Trophoblast cell (in vitro differentiated cells and primary cell): Measurements from ENCODE around the gene RRAGB.

Source experiments
- DNase-seq, 2 donors: peaks; one replicate each; pipeline ENCODE4 v3.0.0-alpha.2; 2016
- H2AFZ ChIP-seq: 2 replicates; pipeline ENCODE4 v1.6.1; 2013; ENCODE audit warnings: low read length, moderate library complexity, mild to moderate bottlenecking; ENCODE audit not compliant: insufficient read depth, poor library complexity
- H2AK5ac ChIP-seq: 2 replicates; pipeline ENCODE4 v1.6.1; 2013; ENCODE audit warnings: mild to moderate bottlenecking, low read length
- H2BK120ac ChIP-seq: 2 replicates; pipeline ENCODE4 v1.6.1; 2013; ENCODE audit warnings: low read length, mild to moderate bottlenecking, moderate library complexity; ENCODE audit not compliant: insufficient read depth, poor library complexity
- H2BK12ac ChIP-seq: 2 replicates; pipeline ENCODE4 v1.6.1; 2013; ENCODE audit warnings: mild to moderate bottlenecking, low read length, moderate library complexity
- H2BK5ac ChIP-seq: 2 replicates; pipeline ENCODE4 v1.6.1; 2013; ENCODE audit warnings: low read length, low read depth, moderate library complexity, mild to moderate bottlenecking; ENCODE audit not compliant: poor library complexity
- H3K14ac ChIP-seq: 2 replicates; pipeline ENCODE4 v1.6.1; 2013; ENCODE audit warnings: mild to moderate bottlenecking, low read length
- H3K18ac ChIP-seq: 2 replicates; pipeline ENCODE4 v1.6.1; 2013; ENCODE audit warnings: mild to moderate bottlenecking, low read length
- H3K23ac ChIP-seq: 2 replicates; pipeline ENCODE4 v1.6.1; 2013; ENCODE audit warnings: low read length
- H3K27ac ChIP-seq: 2 replicates; pipeline ENCODE4 v1.5.1; 2013; ENCODE audit warnings: low read depth, mild to moderate bottlenecking, inconsistent platforms, low read length, moderate library complexity
- H3K27me3 ChIP-seq: 2 replicates; pipeline ENCODE4 v1.6.1; 2013; ENCODE audit warnings: inconsistent platforms, mild to moderate bottlenecking, low read length, moderate library complexity; ENCODE audit not compliant: insufficient read depth
- H3K36me3 ChIP-seq, 2 experiments: 1 replicate in 1 of 2; 2 replicates in 1 of 2; pipeline ENCODE4 v1.6.1; 2013; ENCODE audit warnings: low read length in 2 of 2, mild to moderate bottlenecking in 2 of 2, moderate library complexity in 1 of 2; ENCODE audit not compliant: insufficient read depth in 2 of 2, control insufficient read depth in 1 of 2
- H3K4ac ChIP-seq: 2 replicates; pipeline ENCODE4 v1.6.1; 2013; ENCODE audit warnings: low read depth, mild to moderate bottlenecking, low read length, moderate library complexity
- H3K4me1 ChIP-seq, 2 experiments: 1 replicate in 1 of 2; 2 replicates in 1 of 2; pipeline ENCODE4 v1.6.1; 2013; ENCODE audit warnings: low read length in 2 of 2, mild to moderate bottlenecking in 2 of 2, moderate library complexity in 1 of 2; ENCODE audit not compliant: insufficient read depth in 2 of 2, control insufficient read depth in 1 of 2
- H3K4me2 ChIP-seq: 2 replicates; pipeline ENCODE4 v1.6.1; 2013; ENCODE audit warnings: inconsistent platforms, mild to moderate bottlenecking, low read length, moderate library complexity
- H3K4me3 ChIP-seq: 2 replicates; pipeline ENCODE4 v1.5.1; 2013; ENCODE audit warnings: mild to moderate bottlenecking, low read depth, low read length, inconsistent platforms
- H3K79me1 ChIP-seq: one replicate; pipeline ENCODE4 v1.6.1; 2013; ENCODE audit warnings: low read length
- H3K79me2 ChIP-seq: 2 replicates; pipeline ENCODE4 v1.6.1; 2013; ENCODE audit warnings: low read length, mild to moderate bottlenecking; ENCODE audit not compliant: control insufficient read depth, insufficient read depth, poor library complexity
- H3K9ac ChIP-seq: 2 replicates; pipeline ENCODE4 v1.6.1; 2013; ENCODE audit warnings: mild to moderate bottlenecking, low read length
- H3K9me3 ChIP-seq: 2 replicates; pipeline ENCODE4 v1.6.1; 2013; ENCODE audit warnings: low read depth, mild to moderate bottlenecking, control low read depth, inconsistent platforms, low read length; ENCODE audit not compliant: insufficient read depth
- H4K12ac ChIP-seq: 2 replicates; pipeline ENCODE4 v1.6.1; 2013; ENCODE audit warnings: low read depth, mild to moderate bottlenecking, low read length, moderate library complexity
- H4K8ac ChIP-seq: 2 replicates; pipeline ENCODE4 v1.6.1; 2013; ENCODE audit warnings: low read depth, mild to moderate bottlenecking, low read length, moderate library complexity
- H4K91ac ChIP-seq: one replicate; pipeline ENCODE4 v1.6.1; 2013; ENCODE audit warnings: low read depth, mild to moderate bottlenecking, low read length, moderate library complexity
- WGBS: extraction: QIAGEN DNeasy Blood & Tissue Kit; methylation state at CpG from one replicate; pipeline ENCODE4 v1.1.7; 2013; ENCODE audit warnings: missing lambda C conversion rate; ENCODE audit not compliant: insufficient read length, insufficient coverage; ENCODE audit errors: extremely low coverage; 5-methylcytosine and 5-hydroxymethylcytosine counted together

RRAGB gene

GRCh38 chrX:55777596-55777995, 60.0 kb downstream of the RRAGB start:
- DNase-seq, result peak; percentile 81 to 87
- no peak overlapping the region for H3K18ac ChIP-seq
- peak overlapping the region; percentile 72 for H2BK120ac ChIP-seq
- WGBS, result no CpG with 5 or more reads among the region's 2 CpGs
- H3K9me3 ChIP-seq, result no peaks in the 10 kb centered on the region
- H3K4me3 ChIP-seq, result no peak overlapping the region
- H3K4ac ChIP-seq, result no peak overlapping the region
- no peak overlapping the region for H2AK5ac ChIP-seq
- H3K79me1 ChIP-seq, result peaks cover 2% of the 10 kb centered on the region
- H2AFZ ChIP-seq, result no peak overlapping the region
- no peak overlapping the region for H3K9ac ChIP-seq
- no peak overlapping the region for H4K8ac ChIP-seq
- H3K27ac ChIP-seq, result peak overlapping the region; percentile 88
- H3K79me2 ChIP-seq, result no peaks in the 10 kb centered on the region
- H2BK5ac ChIP-seq, result peak overlapping the region; percentile 82
- no peak overlapping the region for H3K14ac ChIP-seq
- peak overlapping the region; percentile 73 for H4K91ac ChIP-seq
- peak overlapping the region; percentile 66 for H2BK12ac ChIP-seq
- H3K27me3 ChIP-seq, result no peaks in the 10 kb centered on the region
- H4K12ac ChIP-seq, result no peak overlapping the region
- H3K4me1 ChIP-seq, result peaks cover 7 to 12% of the 10 kb centered on the region in 2 experiments
- H3K23ac ChIP-seq, result no peak overlapping the region
- peaks cover 0 to 2% of the 10 kb centered on the region in 2 experiments for H3K36me3 ChIP-seq
- no peak overlapping the region for H3K4me2 ChIP-seq

GRCh38 chrX:55778322-55778721, 60.8 kb downstream of the RRAGB start:
- Histone ChIP-seq H3K27me3 (no peaks in the 10 kb centered on the region), H4K12ac (no peak overlapping the region), H3K9me3 (no peaks in the 10 kb centered on the region), H3K4ac (no peak overlapping the region), H3K4me2 (no peak overlapping the region), H3K23ac (no peak overlapping the region), H3K27ac (peak overlapping the region; percentile 88), H2AK5ac (no peak overlapping the region), H3K14ac (no peak overlapping the region), H2BK5ac (peak overlapping the region; percentile 46), H2BK12ac (no peak overlapping the region), H3K4me1 (peaks cover 7 to 12% of the 10 kb centered on the region in 2 experiments), H3K79me1 (peaks cover 2% of the 10 kb centered on the region), H3K36me3 (peaks cover 0 to 2% of the 10 kb centered on the region in 2 experiments), H2BK120ac (no peak overlapping the region), H3K18ac (no peak overlapping the region), H4K91ac (no peak overlapping the region), H3K9ac (no peak overlapping the region), H3K4me3 (no peak overlapping the region), H3K79me2 (no peaks in the 10 kb centered on the region), H4K8ac (no peak overlapping the region), H2AFZ (no peak overlapping the region)
- DNase-seq, result peak; percentile 84 to 91

- no peaks in the 10 kb centered on the region for H3K9me3 ChIP-seq
Measured at GRCh38 chrX:55783723-55784122, 66.2 kb downstream of the RRAGB start.

GRCh38 chrX:55787063-55787462, 69.5 kb downstream of the RRAGB start:
- DNase-seq, result peak; percentile 28 to 55
- H3K14ac ChIP-seq, result no peak overlapping the region
- no peaks in the 10 kb centered on the region for H3K79me2 ChIP-seq
- H3K36me3 ChIP-seq, result no peaks in the 10 kb centered on the region
- H4K8ac ChIP-seq, result no peak overlapping the region
- no peak overlapping the region for H3K23ac ChIP-seq
- no peak overlapping the region for H3K4ac ChIP-seq
- peak overlapping the region; percentile 46 for H2BK5ac ChIP-seq
- peaks cover 5 to 8% of the 10 kb centered on the region in 2 experiments for H3K4me1 ChIP-seq
- H2BK120ac ChIP-seq, result no peak overlapping the region
- H3K4me2 ChIP-seq, result no peak overlapping the region
- no peak overlapping the region for H3K18ac ChIP-seq
- H2AK5ac ChIP-seq, result no peak overlapping the region
- no peak overlapping the region for H2AFZ ChIP-seq
- no peak overlapping the region for H4K12ac ChIP-seq
- H3K79me1 ChIP-seq, result peaks cover 7% of the 10 kb centered on the region
- no peak overlapping the region for H2BK12ac ChIP-seq
- H4K91ac ChIP-seq, result no peak overlapping the region
- no peak overlapping the region for H3K27ac ChIP-seq
- H3K9ac ChIP-seq, result no peak overlapping the region
- no peaks in the 10 kb centered on the region for H3K27me3 ChIP-seq
- H3K4me3 ChIP-seq, result no peak overlapping the region
- no peaks in the 10 kb centered on the region for H3K9me3 ChIP-seq

More at GRCh38 chrX:55783723-55784122, 66.2 kb downstream of the RRAGB start:
- H2AK5ac ChIP-seq, result no peak overlapping the region
- no peak overlapping the region for H3K4me2 ChIP-seq
- no peaks in the 10 kb centered on the region for H3K27me3 ChIP-seq
- no CpG with 5 or more reads among the region's 3 CpGs for WGBS
- peaks cover 7% of the 10 kb centered on the region for H3K79me1 ChIP-seq
- H3K79me2 ChIP-seq, result no peaks in the 10 kb centered on the region
- no peak overlapping the region for H3K9ac ChIP-seq
- peak overlapping the region; percentile 76 for H2BK5ac ChIP-seq
- H3K4ac ChIP-seq, result no peak overlapping the region
- DNase-seq, result no peak
- no peaks in the 10 kb centered on the region for H3K36me3 ChIP-seq
- peaks cover 5 to 8% of the 10 kb centered on the region in 2 experiments for H3K4me1 ChIP-seq
- H3K27ac ChIP-seq, result peak overlapping the region; percentile 88
- no peak overlapping the region for H4K91ac ChIP-seq
- H3K4me3 ChIP-seq, result no peak overlapping the region
- peak overlapping the region; percentile 51 for H2BK120ac ChIP-seq
- peak overlapping the region; percentile 71 for H2BK12ac ChIP-seq
- H2AFZ ChIP-seq, result no peak overlapping the region
- peak overlapping the region; percentile 28 for H4K8ac ChIP-seq
- H3K18ac ChIP-seq, result no peak overlapping the region
- H3K14ac ChIP-seq, result no peak overlapping the region
- H3K23ac ChIP-seq, result no peak overlapping the region
- no peak overlapping the region for H4K12ac ChIP-seq
